Erythroblast (primary cell): ENCODE measurements around the gene GLRX5.

Experiments
- GATA1 ChIP-seq: IDR thresholded peaks from 2 replicates; pipeline ENCODE4 v1.6.1; 2011; ENCODE audit warnings: low read depth, mild to moderate bottlenecking, control low read depth, low read length, moderate library complexity
- POLR2A ChIP-seq: IDR thresholded peaks from 2 replicates; pipeline ENCODE4 v1.6.1; 2011; ENCODE audit warnings: mild to moderate bottlenecking, low read length

GRCh38 chr14:95513291-95513690 is 21.6 kb upstream of the GLRX5 start:
- TF ChIP-seq POLR2A (no peak), GATA1 (no peak)
